ENCODE data around the gene GASK1B.

DNA sequence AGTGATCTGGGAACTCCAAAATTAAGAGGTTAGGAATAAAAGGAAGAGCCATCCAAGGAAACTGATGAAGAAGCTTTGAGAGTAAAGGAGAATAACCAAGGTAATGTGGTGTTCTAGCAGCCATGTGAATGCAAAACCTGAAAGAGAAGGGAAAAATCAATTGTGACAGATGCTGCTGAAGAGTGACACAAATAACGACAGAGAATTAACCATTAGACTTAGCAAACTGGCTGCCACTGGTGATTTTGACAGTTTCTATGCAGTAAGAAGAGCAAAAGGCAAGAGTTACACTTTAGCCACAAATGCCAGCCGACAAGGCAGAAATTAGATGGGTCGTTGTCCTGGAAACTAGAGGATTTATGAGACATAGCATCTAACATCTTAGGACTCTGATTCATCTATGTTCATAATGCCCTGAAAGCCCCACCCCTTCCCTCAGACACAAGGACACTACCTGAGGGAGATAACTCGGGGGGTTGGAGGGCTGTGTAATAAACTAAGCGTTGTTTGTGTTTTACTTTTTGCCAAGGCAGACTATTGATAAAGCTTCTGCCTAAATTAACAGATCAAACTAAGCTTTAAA is 24.5 kb upstream of the GASK1B start:
- TF ChIP-seq CTCF (conservative IDR thresholded peaks at IDR 0.05 in 1 of 2, IDR thresholded peaks at IDR 0.05 in 1 of 2; ENCODE audit: low read depth in 1 of 2, low read length in 2 of 2), result no peak
- TF ChIP-seq EZH2 (IDR thresholded peaks at IDR 0.05; ENCODE audit: low read length, missing control alignments), result no peak
